Stomach smooth muscle (tissue), 2 donors: ENCODE data around the gene AKAP5.

Experiments used
- H3K27ac ChIP-seq: one replicate; pipeline ENCODE4 v1.7.0; 2013; ENCODE audit warnings: mild to moderate bottlenecking, low read length, inconsistent platforms
- H3K27me3 ChIP-seq, 2 donors: one replicate each; pipeline ENCODE4 v1.7.0; 2013; ENCODE audit warnings: low read length in 2 of 2; ENCODE audit not compliant: insufficient read depth in 2 of 2, control insufficient read depth in 1 of 2
- H3K36me3 ChIP-seq, 2 donors: one replicate each; pipeline ENCODE4 v1.7.0; 2013; ENCODE audit warnings: low read length in 2 of 2; ENCODE audit not compliant: control insufficient read depth in 2 of 2, insufficient read depth in 2 of 2
- H3K4me1 ChIP-seq: one replicate; pipeline ENCODE4 v1.7.0; 2013; ENCODE audit warnings: low read length; ENCODE audit not compliant: control insufficient read depth, insufficient read depth
- H3K4me3 ChIP-seq, 2 donors: one replicate each; pipeline ENCODE4 v1.7.0; 2013; ENCODE audit warnings: low read length in 2 of 2
- H3K9ac ChIP-seq, 2 donors: one replicate each; pipeline ENCODE4 v1.7.0; 2013; ENCODE audit warnings: low read length in 2 of 2, mild to moderate bottlenecking in 1 of 2
- H3K9me3 ChIP-seq, 2 donors: one replicate each; pipeline ENCODE4 v1.7.0; 2013; ENCODE audit warnings: low read length in 2 of 2; ENCODE audit not compliant: control insufficient read depth in 2 of 2
- donor health status: healthy.
- donor health status: Pancreatic carcinoma.

Gene AKAP5

DNA sequence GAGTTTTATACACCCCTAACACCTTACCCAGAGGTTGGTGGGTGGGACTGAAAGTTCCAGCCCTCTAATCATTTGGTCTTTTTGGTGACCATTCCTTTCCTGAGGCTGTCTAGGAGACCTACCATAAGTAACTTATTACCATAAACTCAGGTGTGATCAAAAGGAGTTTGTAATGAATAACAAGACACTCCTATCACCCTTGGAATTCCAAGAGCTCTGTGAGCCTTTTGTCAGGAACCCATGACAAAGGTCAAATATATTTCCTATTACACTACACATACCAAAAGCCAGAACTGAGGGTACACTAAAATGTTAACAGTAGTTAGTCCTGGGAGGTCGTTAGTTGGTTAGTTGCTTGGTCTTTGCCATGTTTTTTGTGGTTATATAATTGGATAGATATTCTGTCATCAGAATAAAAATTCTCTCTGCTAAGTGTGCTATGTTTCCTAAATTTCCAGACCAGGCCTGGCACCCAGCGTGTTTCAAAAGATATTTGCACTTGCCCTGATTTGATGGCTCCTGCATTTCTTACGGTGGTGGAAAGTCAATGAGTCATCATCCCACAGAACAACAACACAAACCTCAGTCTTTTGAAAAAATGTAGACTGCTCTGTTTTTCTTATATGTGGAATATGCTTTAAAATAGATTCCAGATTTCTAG is 27.0 kb upstream of the AKAP5 start:
- no peaks in the 10 kb centered on the region for H3K27me3 ChIP-seq
- H3K36me3 ChIP-seq: peaks cover 10 to 24% of the 10 kb centered on the region in 2 donors
- H3K4me1 ChIP-seq: no peaks in the 10 kb centered on the region
- H3K9me3 ChIP-seq: no peaks in the 10 kb centered on the region
- no peak overlapping the region for H3K4me3 ChIP-seq
- no peak overlapping the region for H3K27ac ChIP-seq
- no peak overlapping the region for H3K9ac ChIP-seq

DNA sequence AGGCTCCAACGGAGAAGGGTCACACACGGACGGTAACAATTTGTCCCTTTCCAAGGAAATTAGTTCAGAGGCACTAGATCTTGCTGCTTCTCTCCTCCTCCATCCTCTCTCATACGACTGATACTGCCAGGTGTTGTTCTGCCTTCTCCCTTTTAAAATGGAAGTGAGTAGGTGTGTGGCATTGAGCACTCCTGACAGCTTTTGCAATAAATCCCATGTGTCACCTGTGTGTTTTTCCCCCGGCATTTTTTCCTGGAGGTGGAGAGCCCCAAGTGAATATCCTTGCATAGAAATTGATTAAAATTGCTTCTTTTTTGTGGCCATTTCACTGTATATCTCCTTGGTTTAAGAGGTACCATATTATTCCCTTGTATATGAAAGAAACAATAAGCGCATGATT is 26.2 kb upstream of the AKAP5 start:
- H3K27ac ChIP-seq: no peak overlapping the region
- no peak overlapping the region for H3K9ac ChIP-seq
- no peaks in the 10 kb centered on the region for H3K27me3 ChIP-seq
- no peak overlapping the region for H3K4me3 ChIP-seq
- H3K9me3 ChIP-seq: no peaks in the 10 kb centered on the region
- H3K36me3 ChIP-seq: peaks cover 7 to 27% of the 10 kb centered on the region in 2 donors
- no peaks in the 10 kb centered on the region for H3K4me1 ChIP-seq

DNA sequence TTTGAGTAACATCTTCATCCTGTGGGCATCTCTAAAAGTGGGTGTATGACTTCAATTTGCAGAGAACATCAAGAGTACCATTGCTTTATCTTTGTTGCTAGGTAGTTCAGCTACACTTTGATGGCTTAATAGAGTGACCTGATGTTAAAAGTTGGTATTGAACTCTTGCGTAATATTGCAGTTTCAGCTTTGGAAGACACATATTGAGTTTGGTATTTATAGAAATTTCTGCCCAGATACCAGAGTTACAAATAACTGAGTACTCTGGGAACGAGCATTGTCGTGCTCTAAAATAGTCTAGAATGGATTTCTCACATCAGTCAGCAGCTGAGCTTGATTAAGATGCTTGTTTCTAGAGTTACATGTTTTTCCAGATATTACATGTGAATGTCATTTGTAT is 24.8 kb upstream of the AKAP5 start:
- H3K9me3 ChIP-seq: no peaks in the 10 kb centered on the region

DNA sequence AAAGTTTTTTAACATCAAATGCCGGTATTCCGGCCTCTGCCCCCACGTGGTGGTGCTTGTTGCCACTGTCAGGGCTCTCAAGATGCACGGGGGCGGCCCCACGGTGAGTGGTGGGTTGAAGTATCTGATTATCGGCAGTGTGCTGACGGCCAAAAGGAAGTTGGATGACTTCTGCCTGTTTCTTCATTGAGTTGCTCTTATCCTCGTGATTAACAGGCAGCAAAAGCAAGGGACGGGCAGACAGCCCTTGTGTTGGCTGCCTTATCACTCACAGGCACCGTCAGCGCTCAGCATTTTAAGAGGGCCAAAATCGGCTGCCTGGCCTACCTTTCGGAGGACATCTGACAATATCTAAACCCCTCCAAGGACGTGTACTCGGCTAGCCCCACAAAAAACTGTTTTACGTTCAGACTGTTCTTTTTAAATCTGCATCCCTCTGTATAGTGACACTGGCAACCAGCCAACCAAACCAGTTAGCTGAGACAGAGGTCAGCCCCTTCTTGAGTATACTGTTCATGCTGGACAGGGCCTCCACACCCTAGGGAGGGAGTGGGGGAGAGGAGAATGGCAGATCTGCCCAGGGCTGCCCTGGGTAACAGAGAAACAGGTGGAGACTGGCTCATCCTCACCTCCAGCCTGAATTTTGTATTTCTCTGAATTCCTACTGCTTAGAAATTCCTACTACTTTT is 22.9 kb upstream of the AKAP5 start:
- no peak overlapping the region for H3K9ac ChIP-seq
- no peak overlapping the region for H3K27ac ChIP-seq

More for the DNA sequence above, 24.8 kb upstream of the AKAP5 start:
- Histone ChIP-seq H3K36me3 (peaks cover 7 to 26% of the 10 kb centered on the region in 2 donors), H3K4me3 (no peak overlapping the region), H3K9ac (no peak overlapping the region), H3K4me1 (peaks cover 2% of the 10 kb centered on the region), H3K27ac (no peak overlapping the region), H3K27me3 (no peaks in the 10 kb centered on the region)

DNA sequence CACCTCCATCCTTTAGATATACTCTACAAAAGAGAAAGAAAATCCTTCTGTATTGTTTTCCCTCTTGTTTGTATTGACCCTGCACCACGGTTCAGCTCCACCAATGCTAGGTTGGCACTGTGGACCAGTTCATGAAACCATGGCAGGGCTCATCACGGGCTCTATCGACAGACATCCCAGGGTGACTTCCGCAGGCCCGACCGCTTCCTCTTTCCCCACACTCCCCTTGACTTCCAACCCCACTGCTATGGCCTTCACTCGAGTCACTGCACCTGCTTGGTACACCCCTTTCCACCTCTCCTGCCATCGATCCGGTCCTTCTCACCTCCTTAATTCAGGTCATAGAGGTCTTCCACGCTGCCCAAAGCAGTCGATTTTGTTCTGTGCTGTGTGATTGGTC is 21.2 kb upstream of the AKAP5 start:
- H3K36me3 ChIP-seq: peaks cover 8 to 19% of the 10 kb centered on the region in 2 donors
- no peak overlapping the region for H3K27ac ChIP-seq

More for the DNA sequence above, 22.9 kb upstream of the AKAP5 start:
- Histone ChIP-seq H3K9me3 (no peaks in the 10 kb centered on the region), H3K4me1 (peaks cover 2% of the 10 kb centered on the region), H3K27me3 (no peaks in the 10 kb centered on the region), H3K4me3 (no peak overlapping the region), H3K36me3 (peaks cover 4 to 21% of the 10 kb centered on the region in 2 donors)

DNA sequence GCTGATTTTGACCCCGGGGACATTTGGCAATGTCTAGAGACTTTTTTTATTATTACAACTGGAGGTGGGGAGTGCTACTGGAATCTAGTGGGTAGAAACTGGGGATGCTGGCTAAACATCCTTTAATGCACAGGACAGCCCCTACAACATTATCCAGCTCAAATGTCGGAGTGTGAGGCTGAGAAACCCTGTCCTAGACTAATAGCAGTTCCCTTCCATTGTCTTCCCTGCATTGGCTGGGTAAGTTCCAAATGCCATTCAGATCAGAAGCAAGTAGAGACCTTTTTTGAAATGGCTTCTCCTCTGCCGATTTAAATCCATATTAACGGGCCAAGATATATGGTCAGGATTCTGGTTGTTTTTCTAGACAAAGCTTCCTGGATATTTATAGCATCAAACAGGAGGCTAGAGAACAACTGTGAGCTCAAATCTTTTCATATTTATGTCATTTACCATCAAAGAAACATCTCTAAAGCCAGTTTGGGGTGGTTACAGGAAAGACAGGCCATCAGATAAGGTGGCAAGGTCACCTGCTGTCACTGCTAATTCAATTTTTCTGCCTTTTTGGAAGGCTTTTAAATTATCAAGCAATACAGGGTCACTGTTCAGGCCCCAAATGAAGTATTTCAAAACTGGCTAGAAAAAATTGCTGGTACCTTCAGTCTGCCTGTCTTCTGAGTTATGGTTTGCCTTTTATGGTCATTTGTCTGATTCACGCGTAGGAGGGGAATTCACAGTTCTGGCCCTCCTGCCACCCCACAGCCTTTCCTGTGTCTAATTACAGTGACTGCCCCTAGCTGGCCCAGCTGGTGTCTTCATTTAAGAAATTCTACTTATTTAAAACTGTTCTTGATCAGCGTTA is 20.1 kb upstream of the AKAP5 start:
- Histone ChIP-seq H3K36me3 (peaks cover 12 to 26% of the 10 kb centered on the region in 2 donors), H3K27me3 (no peaks in the 10 kb centered on the region), H3K4me3 (no peak overlapping the region), H3K4me1 (peaks cover 2% of the 10 kb centered on the region), H3K9me3 (no peaks in the 10 kb centered on the region), H3K27ac (no peak overlapping the region), H3K9ac (no peak overlapping the region)

More for the DNA sequence above, 21.2 kb upstream of the AKAP5 start:
- Histone ChIP-seq H3K9me3 (no peaks in the 10 kb centered on the region), H3K27me3 (no peaks in the 10 kb centered on the region), H3K9ac (no peak overlapping the region), H3K4me3 (no peak overlapping the region), H3K4me1 (peaks cover 2% of the 10 kb centered on the region)

DNA sequence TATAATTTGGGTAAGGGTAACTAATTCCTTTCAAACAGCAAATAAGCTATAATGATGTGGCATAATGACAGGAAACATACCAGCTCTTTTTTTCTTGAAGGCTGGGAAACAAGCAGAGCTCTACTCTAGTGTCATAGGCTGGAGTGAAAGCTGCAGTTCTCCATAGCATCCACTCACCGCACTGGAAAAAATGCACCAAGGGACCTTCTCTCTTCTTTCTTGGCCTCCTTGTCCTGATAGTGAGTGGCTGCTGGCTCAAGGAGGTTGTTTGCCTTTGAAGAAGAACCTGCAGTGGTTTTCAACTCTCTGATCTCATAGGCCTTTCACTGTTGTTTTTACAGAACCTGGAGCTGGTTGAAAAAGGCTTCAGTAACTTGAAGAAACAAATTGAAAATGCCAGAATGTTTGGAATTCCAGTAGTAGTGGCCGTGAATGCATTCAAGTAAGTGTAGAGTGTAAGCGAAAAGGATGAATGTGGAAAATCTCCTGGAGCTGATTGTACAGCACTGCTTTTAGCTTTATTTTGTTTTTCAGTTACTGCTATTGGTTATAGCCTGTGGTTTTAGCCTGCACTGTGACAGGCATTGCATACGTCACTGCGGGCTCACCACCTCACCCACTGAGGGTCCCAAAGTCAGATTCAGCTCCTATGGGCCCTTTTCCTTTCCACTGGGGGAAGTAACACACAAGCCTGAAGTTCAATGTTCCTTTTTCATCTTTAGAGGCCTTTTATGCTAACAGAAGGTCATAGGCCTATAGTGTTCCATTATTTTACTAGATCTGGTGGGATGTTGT is 17.2 kb upstream of the AKAP5 start:
- Histone ChIP-seq H3K36me3 (peaks cover 13 to 15% of the 10 kb centered on the region in 2 donors), H3K4me3 (no peak overlapping the region), H3K4me1 (peaks cover 2% of the 10 kb centered on the region), H3K27ac (no peak overlapping the region), H3K9me3 (no peaks in the 10 kb centered on the region), H3K27me3 (no peaks in the 10 kb centered on the region), H3K9ac (no peak overlapping the region)

DNA sequence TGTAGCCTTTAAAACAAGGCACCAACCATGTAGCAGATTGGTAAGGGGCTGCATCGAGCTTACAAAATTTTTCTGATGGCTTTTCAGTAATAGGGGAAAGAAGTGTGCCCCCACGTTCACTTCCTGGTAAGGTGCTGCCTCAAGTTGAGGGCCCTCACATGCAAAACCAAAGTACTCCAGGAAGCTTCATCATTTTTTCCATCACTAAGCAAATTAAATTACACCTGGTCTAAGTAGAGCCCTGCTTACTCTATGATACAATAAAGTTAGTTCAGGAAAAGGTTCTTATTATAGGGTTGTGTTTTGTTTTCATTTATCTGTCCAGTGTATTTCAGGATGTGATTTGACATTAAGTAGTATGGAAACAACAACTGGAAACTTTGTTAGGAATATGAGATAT is 15.0 kb upstream of the AKAP5 start:
- H3K27me3 ChIP-seq: no peaks in the 10 kb centered on the region
- H3K9ac ChIP-seq: no peak overlapping the region
- no peak overlapping the region for H3K27ac ChIP-seq
- H3K36me3 ChIP-seq: peaks cover 17 to 24% of the 10 kb centered on the region in 2 donors
- peaks cover 1% of the 10 kb centered on the region for H3K4me1 ChIP-seq
- no peak overlapping the region for H3K4me3 ChIP-seq
- no peaks in the 10 kb centered on the region for H3K9me3 ChIP-seq

DNA sequence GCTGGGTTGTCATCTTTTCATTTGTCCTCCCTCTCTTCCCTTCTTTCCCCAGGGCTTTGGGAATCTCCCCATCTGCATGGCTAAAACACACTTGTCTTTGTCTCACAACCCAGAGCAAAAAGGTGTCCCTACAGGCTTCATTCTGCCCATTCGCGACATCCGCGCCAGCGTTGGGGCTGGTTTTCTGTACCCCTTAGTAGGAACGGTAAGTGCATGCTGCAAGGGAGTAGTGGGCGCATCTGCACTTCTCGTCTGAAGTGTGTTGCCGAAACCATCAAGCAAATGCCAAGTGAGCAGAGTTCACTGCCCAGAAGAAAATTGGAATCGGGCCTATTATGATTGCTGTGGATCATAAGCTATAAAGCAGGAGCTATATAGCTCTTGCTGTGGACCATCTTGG is 10.6 kb upstream of the AKAP5 start:
- H3K9me3 ChIP-seq: no peaks in the 10 kb centered on the region
- no peak overlapping the region for H3K27ac ChIP-seq
- H3K36me3 ChIP-seq: peaks cover 14 to 17% of the 10 kb centered on the region in 2 donors
- no peaks in the 10 kb centered on the region for H3K4me1 ChIP-seq
- no peak overlapping the region for H3K4me3 ChIP-seq
- H3K9ac ChIP-seq: no peak overlapping the region
- no peaks in the 10 kb centered on the region for H3K27me3 ChIP-seq
